SK-N-SH (cell line): ENCODE data around the gene AP1AR. TPM values are rescaled to one million over a fixed set of nuclear protein-coding genes. Genes with fewer than 3 reads are reported as not detected.

Experiments used
- CTCF ChIA-PET: fragments of 300-600, 350-600 bp; formaldehyde crosslinking; extraction: SDS; loops from one replicate; lab custom pipeline; 2021; lab: Yijun Ruan, JAX
- POLR2A ChIA-PET: fragments of 350-600 bp; sonication (Branson Sonifier 250); formaldehyde crosslinking; extraction: SDS; loops from one replicate; lab custom pipeline; 2020; ENCODE audit warnings: antibody characterized with exemption, inconsistent platforms; lab: Yijun Ruan, JAX
- DNase-seq: peaks from one replicate; pipeline ENCODE4 v3.0.0; 2012
- H2AFZ ChIP-seq: fragments of 200-600 bp; sonication (generic); 2 replicates; pipeline ENCODE4 v1.8.1; 2016; ENCODE audit warnings: antibody characterized with exemption, mild to moderate bottlenecking, low read depth
- H3F3A ChIP-seq: fragments of 200-600 bp; sonication (generic); replicated peaks from 2 replicates; pipeline ENCODE3; 2016; ENCODE audit warnings: antibody characterized with exemption, mild to moderate bottlenecking; ENCODE audit not compliant: insufficient read depth
- H3K27ac ChIP-seq, 2 experiments: fragments of 200-500 bp in 1 of 2; fragments of 200-600 bp in 1 of 2; sonication (Bioruptor generic) in 1 of 2; sonication (generic), shearing (Covaris generic) in 1 of 2; 2 replicates each; pipeline versions ENCODE4 v1.5.1 to v1.6.1; 2014 to 2016; ENCODE audit warnings: low read depth in 2 of 2, inconsistent platforms in 1 of 2, low read length in 1 of 2, mild to moderate bottlenecking in 1 of 2, mixed read lengths in 1 of 2
- H3K27me3 ChIP-seq: fragments of 200-600 bp; sonication (generic), shearing (Covaris generic); 2 replicates; pipeline ENCODE4 v1.6.1; 2016; ENCODE audit warnings: mixed run types; ENCODE audit not compliant: insufficient read depth
- H3K36me3 ChIP-seq, 2 experiments: fragments of 200-500 bp in 1 of 2; fragments of 200-600 bp in 1 of 2; sonication (Bioruptor generic) in 1 of 2; sonication (generic) in 1 of 2; replicated peaks in 1 of 2; 2 replicates each; pipeline versions ENCODE3 to v1.5.1; 2014 to 2016; ENCODE audit warnings: low read length in 1 of 2, mild to moderate bottlenecking in 1 of 2; ENCODE audit not compliant: insufficient read depth in 2 of 2, control insufficient read depth in 1 of 2
- H3K4me1 ChIP-seq, 2 experiments: fragments of 200-500 bp in 1 of 2; fragments of 200-600 bp in 1 of 2; sonication (Bioruptor generic) in 1 of 2; sonication (generic), shearing (Covaris generic) in 1 of 2; 2 replicates each; pipeline versions ENCODE4 v1.5.1 to v1.6.1; 2014 to 2016; ENCODE audit warnings: low read depth in 1 of 2, low read length in 1 of 2, mixed run types in 1 of 2; ENCODE audit not compliant: insufficient read depth in 2 of 2, control insufficient read depth in 1 of 2
- H3K4me2 ChIP-seq: fragments of 200-600 bp; sonication (generic), shearing (Covaris generic); 2 replicates; pipeline ENCODE4 v1.6.1; 2017; ENCODE audit warnings: mixed run types
- H3K4me3 ChIP-seq, 2 experiments: fragments of 200-500 bp in 1 of 2; fragments of 200-600 bp in 1 of 2; sonication (Bioruptor generic) in 1 of 2; sonication (generic), shearing (Covaris generic) in 1 of 2; 2 replicates each; pipeline versions ENCODE4 v1.5.1 to v1.8.1; 2014 to 2016; ENCODE audit warnings: low read depth in 2 of 2, inconsistent platforms in 1 of 2, low read length in 1 of 2, mild to moderate bottlenecking in 1 of 2, mixed read lengths in 1 of 2, moderate library complexity in 1 of 2
- H3K79me2 ChIP-seq: fragments of 200-600 bp; sonication (generic); 2 replicates; pipeline ENCODE4 v1.8.1; 2017; ENCODE audit warnings: mild to moderate bottlenecking; ENCODE audit not compliant: insufficient read depth
- H3K9ac ChIP-seq: fragments of 200-600 bp; sonication (generic); 2 replicates; pipeline ENCODE4 v1.6.1; 2017; ENCODE audit warnings: mixed run types
- H3K9me2 ChIP-seq: fragments of 200-600 bp; sonication (generic); 2 replicates; pipeline ENCODE4 v1.6.1; 2017; ENCODE audit warnings: mixed run types
- H3K9me3 ChIP-seq: fragments of 200-600 bp; sonication (generic); 2 replicates; pipeline ENCODE4 v1.6.1; 2017; ENCODE audit warnings: mixed run types, mild to moderate bottlenecking, moderate library complexity
- H4K20me1 ChIP-seq: fragments of 200-600 bp; sonication (generic); 2 replicates; pipeline ENCODE4 v1.6.1; 2017; ENCODE audit warnings: mild to moderate bottlenecking, mixed run types; ENCODE audit not compliant: insufficient read depth
- GABPA ChIP-seq: IDR thresholded peaks from 2 replicates; pipeline ENCODE4 v1.4.0; 2012; ENCODE audit warnings: low read depth, mild to moderate bottlenecking
- IRF3 ChIP-seq: fragments of 150-350 bp; IDR thresholded peaks from 2 replicates; pipeline ENCODE4 v1.6.1; 2016; ENCODE audit warnings: mild to moderate bottlenecking, low read depth, low read length
- NRF1 ChIP-seq: IDR thresholded peaks from 2 replicates; pipeline ENCODE4 v1.6.1; 2012; ENCODE audit warnings: low read depth, mild to moderate bottlenecking, low read length
- PBX3 ChIP-seq: IDR thresholded peaks from 2 replicates; pipeline ENCODE4; 2012
- TAF1 ChIP-seq: IDR thresholded peaks from 2 replicates; pipeline ENCODE4 v1.6.1; 2012; ENCODE audit warnings: low read depth, mild to moderate bottlenecking, low read length, moderate library complexity, borderline replicate concordance
- USF1 ChIP-seq: IDR thresholded peaks from 2 replicates; pipeline ENCODE4 v1.4.0; 2012; ENCODE audit warnings: low read depth, borderline replicate concordance
- USF2 ChIP-seq: fragments of 150-350 bp; IDR thresholded peaks from 2 replicates; pipeline ENCODE4 v1.6.1; 2017; ENCODE audit warnings: antibody characterized with exemption, low read length, low read depth, borderline replicate concordance
- ZBTB33 ChIP-seq: IDR thresholded peaks from 2 replicates; pipeline ENCODE4 v1.4.0; 2012; ENCODE audit warnings: low read depth, borderline replicate concordance
- WGBS: methylation state at CpG from one replicate; pipeline ENCODE4 v1.1.6; 2017; ENCODE audit warnings: low lambda C conversion rate; 5-methylcytosine and 5-hydroxymethylcytosine counted together
- polyA plus RNA-seq, 3 experiments: library from polyadenylated mRNA; depleted of rRNA; stranded (reverse); fragments of >200 nt; gene quantifications; 2 replicates each; pipeline ENCODE4 v1.2.3, GENCODE V29; 2012

AP1AR gene
- polyA plus RNA-seq, 1 of the 3 experiments (the other 2 are of a cell fraction) = 8.5 TPM

GRCh38 chr4:112183252-112183651 is 48.3 kb upstream of the AP1AR start:
- Histone ChIP-seq H3K9me2 (no peaks in the 10 kb centered on the region), H3K27me3 (no peaks in the 10 kb centered on the region), H3K4me2 (no peak overlapping the region), H4K20me1 (no peaks in the 10 kb centered on the region), H3K27ac (no peak overlapping the region), H3K4me3 (no peak overlapping the region), H2AFZ (no peak overlapping the region), H3K9me3 (no peaks in the 10 kb centered on the region), H3K9ac (no peak overlapping the region), H3F3A (no peaks in the 10 kb centered on the region), H3K79me2 (no peaks in the 10 kb centered on the region), H3K36me3 (peaks cover 0 to 3% of the 10 kb centered on the region in 2 experiments), H3K4me1 (no peaks in the 10 kb centered on the region; a peak in 2 of 4 replicates)
- ChIA-PET POLR2A (no interaction called here), CTCF (no interaction called here)
- WGBS = 91% methylated on average over 2 of the region's 2 CpGs
- TF ChIP-seq ZBTB33 (no peak), GABPA (no peak), NRF1 (no peak)
- DNase-seq = no peak

GRCh38 chr4:112184438-112184837 is 47.1 kb upstream of the AP1AR start:
- Histone ChIP-seq H3F3A (peaks cover 1% of the 10 kb centered on the region), H3K9me3 (no peaks in the 10 kb centered on the region), H3K4me3 (no peak overlapping the region), H3K9ac (no peak overlapping the region), H3K9me2 (no peaks in the 10 kb centered on the region), H3K27ac (no peak overlapping the region), H3K79me2 (no peaks in the 10 kb centered on the region), H3K4me1 (no peaks in the 10 kb centered on the region; a peak in 2 of 4 replicates), H3K36me3 (peaks cover 0 to 3% of the 10 kb centered on the region in 2 experiments), H2AFZ (no peak overlapping the region), H3K4me2 (no peak overlapping the region), H3K27me3 (no peaks in the 10 kb centered on the region), H4K20me1 (no peaks in the 10 kb centered on the region)
- ChIA-PET CTCF (no interaction called here), POLR2A (no interaction called here)
- no peak for DNase-seq
- TF ChIP-seq USF1 = no peak
- TF ChIP-seq USF2 = no peak
- TF ChIP-seq PBX3 = no peak
- no peak for TF ChIP-seq IRF3
- no peak for TF ChIP-seq TAF1
- WGBS = 90% methylated on average over 1 of the region's 1 CpG
